MM.1S (cell line): ENCODE data around the gene GRK3.

Experiments
- DNase-seq: peaks from one replicate; pipeline ENCODE4 v3.0.0-alpha.2; 2015
- H2AFZ ChIP-seq: fragments of 300-600 bp; sonication (generic); 2 replicates; pipeline ENCODE4 v1.6.0; 2016; ENCODE audit warnings: antibody characterized with exemption, low read length
- H3F3A ChIP-seq: fragments of 300-600 bp; sonication (generic); 2 replicates; pipeline ENCODE4 v1.6.1; 2016; ENCODE audit warnings: mild to moderate bottlenecking, antibody characterized with exemption, low read length, moderate library complexity, mixed read lengths; ENCODE audit not compliant: insufficient read depth
- H3K27ac ChIP-seq: fragments of 300-600 bp; sonication (generic); 2 replicates; pipeline ENCODE4 v1.5.1; 2016; ENCODE audit warnings: mild to moderate bottlenecking, low read length
- H3K27me3 ChIP-seq: fragments of 300-600 bp; sonication (generic); replicated peaks from 2 replicates; pipeline ENCODE4 v1.6.0; 2016; ENCODE audit warnings: low read length; ENCODE audit not compliant: insufficient read depth
- H3K36me3 ChIP-seq: fragments of 300-600 bp; sonication (generic); replicated peaks from 2 replicates; pipeline ENCODE4 v1.6.1; 2016; ENCODE audit warnings: mild to moderate bottlenecking, low read length, mixed read lengths; ENCODE audit not compliant: insufficient read depth
- H3K4me1 ChIP-seq: fragments of 300-600 bp; sonication (generic); 2 replicates; pipeline ENCODE4 v1.6.1; 2016; ENCODE audit warnings: low read length, mixed read lengths
- H3K4me2 ChIP-seq: fragments of 300-600 bp; sonication (generic); 2 replicates; pipeline ENCODE4 v1.6.0; 2016; ENCODE audit warnings: low read depth, low read length
- H3K4me3 ChIP-seq: fragments of 300-600 bp; sonication (generic); 2 replicates; pipeline ENCODE4 v1.5.1; 2016; ENCODE audit warnings: low read length, mixed read lengths
- H3K79me2 ChIP-seq: fragments of 300-600 bp; sonication (generic); 2 replicates; pipeline ENCODE4 v1.6.1; 2016; ENCODE audit warnings: mixed run types, low read length, mixed read lengths
- H3K9ac ChIP-seq: fragments of 300-600 bp; sonication (generic); 2 replicates; pipeline ENCODE4 v1.6.1; 2016; ENCODE audit warnings: low read length, mixed read lengths
- H3K9me2 ChIP-seq: fragments of 300-600 bp; sonication (generic); replicated peaks from 2 replicates; pipeline ENCODE4 v1.6.1; 2016; ENCODE audit warnings: mild to moderate bottlenecking, low read length, mixed read lengths; ENCODE audit not compliant: insufficient read depth
- H3K9me3 ChIP-seq: fragments of 300-600 bp; sonication (generic); replicated peaks from 2 replicates; pipeline ENCODE4 v1.6.1; 2016; ENCODE audit warnings: mild to moderate bottlenecking, low read length, mixed read lengths; ENCODE audit not compliant: insufficient read depth
- H4K20me1 ChIP-seq: fragments of 300-600 bp; sonication (generic); 2 replicates; pipeline ENCODE4 v1.6.1; 2016; ENCODE audit warnings: mild to moderate bottlenecking, low read length, moderate library complexity, mixed read lengths; ENCODE audit not compliant: insufficient read depth
- CTCF ChIP-seq: fragments of 300-600 bp; sonication (generic); IDR thresholded peaks from 2 replicates; pipeline ENCODE4 v1.5.1; 2016; ENCODE audit warnings: antibody characterized with exemption, low read length, mixed read lengths
- EZH2 ChIP-seq: fragments of 300-600 bp; sonication (generic); optimal IDR thresholded peaks from 2 replicates; pipeline ENCODE3; 2017; ENCODE audit warnings: low read depth, mild to moderate bottlenecking, antibody characterized with exemption, low read length, mixed read lengths
- EZH2phosphoT487 ChIP-seq: fragments of 300-600 bp; sonication (generic); IDR thresholded peaks from 2 replicates; pipeline ENCODE4 v1.6.1; 2018; ENCODE audit warnings: antibody characterized with exemption, low read length

GRK3 gene

GRCh38 chr22:25636323-25636722 is 71.8 kb downstream of the GRK3 start:
- H3K36me3 ChIP-seq: no peaks in the 10 kb centered on the region
- no peaks in the 10 kb centered on the region for H3F3A ChIP-seq
- no peak overlapping the region for H3K27ac ChIP-seq
- no peaks in the 10 kb centered on the region for H4K20me1 ChIP-seq
- no peak for DNase-seq
- no peak overlapping the region for H3K4me3 ChIP-seq
- H3K9ac ChIP-seq: no peak overlapping the region
- no peaks in the 10 kb centered on the region for H3K79me2 ChIP-seq
- no peaks in the 10 kb centered on the region for H3K9me2 ChIP-seq
- no peak overlapping the region for H2AFZ ChIP-seq
- no peaks in the 10 kb centered on the region for H3K4me1 ChIP-seq
- H3K4me2 ChIP-seq: no peak overlapping the region
- no peaks in the 10 kb centered on the region for H3K9me3 ChIP-seq
- no peaks in the 10 kb centered on the region for H3K27me3 ChIP-seq
- TF ChIP-seq EZH2: no peak
- no peak for TF ChIP-seq EZH2phosphoT487
- TF ChIP-seq CTCF: no peak

GRCh38 chr22:25637032-25637431 is 72.6 kb downstream of the GRK3 start:
- DNase-seq: no peak
- H3K27ac ChIP-seq: no peak overlapping the region
- H3K79me2 ChIP-seq: no peaks in the 10 kb centered on the region

GRCh38 chr22:25637672-25638071 is 73.2 kb downstream of the GRK3 start:
- TF ChIP-seq CTCF (no peak), EZH2phosphoT487 (no peak), EZH2 (no peak)
- Histone ChIP-seq H3F3A (no peaks in the 10 kb centered on the region), H3K79me2 (no peaks in the 10 kb centered on the region)

More at GRCh38 chr22:25637032-25637431, 72.6 kb downstream of the GRK3 start:
- H3K36me3 ChIP-seq: no peaks in the 10 kb centered on the region
- no peak overlapping the region for H3K4me3 ChIP-seq
- H2AFZ ChIP-seq: no peak overlapping the region
- no peaks in the 10 kb centered on the region for H3F3A ChIP-seq
- H3K4me1 ChIP-seq: no peaks in the 10 kb centered on the region
- H4K20me1 ChIP-seq: no peaks in the 10 kb centered on the region
- no peaks in the 10 kb centered on the region for H3K9me2 ChIP-seq
- TF ChIP-seq EZH2phosphoT487 (no peak), CTCF (no peak), EZH2 (no peak)
- H3K9me3 ChIP-seq: no peaks in the 10 kb centered on the region
- no peak overlapping the region for H3K9ac ChIP-seq
- no peak overlapping the region for H3K4me2 ChIP-seq
- no peaks in the 10 kb centered on the region for H3K27me3 ChIP-seq

More at GRCh38 chr22:25637672-25638071, 73.2 kb downstream of the GRK3 start:
- no peaks in the 10 kb centered on the region for H3K27me3 ChIP-seq
- H4K20me1 ChIP-seq: no peaks in the 10 kb centered on the region
- no peaks in the 10 kb centered on the region for H3K36me3 ChIP-seq
- H3K4me2 ChIP-seq: no peak overlapping the region
- no peak for DNase-seq
- H3K27ac ChIP-seq: no peak overlapping the region
- no peaks in the 10 kb centered on the region for H3K4me1 ChIP-seq
- no peaks in the 10 kb centered on the region for H3K9me2 ChIP-seq
- H3K9ac ChIP-seq: no peak overlapping the region
- no peak overlapping the region for H2AFZ ChIP-seq
- no peak overlapping the region for H3K4me3 ChIP-seq
- no peaks in the 10 kb centered on the region for H3K9me3 ChIP-seq
